Measurements from ENCODE around the gene EXOC6B. TPM values are rescaled to one million over a fixed set of nuclear protein-coding genes. Genes with fewer than 3 reads are reported as not detected.

Gene EXOC6B
- total RNA-seq, 1 donor from 2014 or later: 32.4 TPM

GRCh38 chr2:72142570-72143440 is 683.0 kb downstream of the EXOC6B start:
- peaks cover 26 to 63% of the 10 kb centered on the region in 2 donors for H3K4me1 ChIP-seq
- no peaks in the 10 kb centered on the region for H3K9me3 ChIP-seq
- intact Hi-C loops (cut with DNase I): loop anchor here (5.0 to 10.0 kb wide), 3 partner anchors 432 to 808 kb away; partner anchors contain the start of gene ZNF638
- no peaks in the 10 kb centered on the region for H3K36me3 ChIP-seq
- H3K27ac ChIP-seq: peak overlapping the region; percentile 85 to 87
- H3K27me3 ChIP-seq: no peaks in the 10 kb centered on the region
- H3K4me3 ChIP-seq: peak overlapping the region; percentile 52 to 72
- TF ChIP-seq CTCF (IDR thresholded peaks at IDR 0.05): no peak
- peak in 1 of 2 donors; percentile 87 for DNase-seq (ENCODE audit: low spot score in 2 of 2)

DNA sequence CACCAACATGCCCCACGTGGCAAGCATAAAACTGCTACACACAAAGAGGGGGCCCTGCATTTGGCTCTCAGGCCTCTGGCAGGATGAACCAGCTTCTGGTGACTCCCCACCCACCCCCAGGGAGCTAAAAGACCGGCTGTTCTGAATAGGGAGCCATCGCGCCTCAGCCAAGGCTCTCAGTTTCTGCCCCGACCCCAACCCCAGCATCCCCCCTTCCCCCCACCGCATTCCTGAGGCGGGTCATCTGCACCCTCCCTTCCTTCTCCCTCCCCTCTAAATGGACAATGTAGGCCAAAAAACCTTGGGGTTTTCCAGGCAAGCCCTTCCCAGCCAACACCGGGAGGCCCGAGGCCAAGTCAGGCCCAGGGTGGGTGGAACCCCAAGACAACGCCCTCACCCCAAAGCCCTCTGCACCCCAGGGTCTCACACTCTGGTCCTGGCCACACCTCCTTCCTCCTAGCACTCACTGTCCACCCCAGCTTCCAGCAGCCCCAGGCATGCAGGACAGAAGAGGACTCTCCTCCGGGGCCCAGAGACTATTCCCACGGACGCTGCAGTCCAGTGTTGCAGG is 683.9 kb downstream of the EXOC6B start:
- Histone ChIP-seq H3K36me3 (no peaks in the 10 kb centered on the region), H3K4me3 (peak overlapping the region in 1 of 2 donors; percentile 72), H3K27ac (peak overlapping the region; percentile 85 to 87), H3K4me1 (peaks cover 27 to 59% of the 10 kb centered on the region in 2 donors), H3K9me3 (no peaks in the 10 kb centered on the region), H3K27me3 (no peaks in the 10 kb centered on the region)
- intact Hi-C loops (cut with DNase I): loop anchor here (5.0 to 10.0 kb wide), 3 partner anchors 433 to 807 kb away; partner anchors contain the start of gene ZNF638
- peak in 1 of 2 donors; percentile 42 for DNase-seq (ENCODE audit: low spot score in 2 of 2)
- TF ChIP-seq CTCF (IDR thresholded peaks at IDR 0.05): no peak

DNA sequence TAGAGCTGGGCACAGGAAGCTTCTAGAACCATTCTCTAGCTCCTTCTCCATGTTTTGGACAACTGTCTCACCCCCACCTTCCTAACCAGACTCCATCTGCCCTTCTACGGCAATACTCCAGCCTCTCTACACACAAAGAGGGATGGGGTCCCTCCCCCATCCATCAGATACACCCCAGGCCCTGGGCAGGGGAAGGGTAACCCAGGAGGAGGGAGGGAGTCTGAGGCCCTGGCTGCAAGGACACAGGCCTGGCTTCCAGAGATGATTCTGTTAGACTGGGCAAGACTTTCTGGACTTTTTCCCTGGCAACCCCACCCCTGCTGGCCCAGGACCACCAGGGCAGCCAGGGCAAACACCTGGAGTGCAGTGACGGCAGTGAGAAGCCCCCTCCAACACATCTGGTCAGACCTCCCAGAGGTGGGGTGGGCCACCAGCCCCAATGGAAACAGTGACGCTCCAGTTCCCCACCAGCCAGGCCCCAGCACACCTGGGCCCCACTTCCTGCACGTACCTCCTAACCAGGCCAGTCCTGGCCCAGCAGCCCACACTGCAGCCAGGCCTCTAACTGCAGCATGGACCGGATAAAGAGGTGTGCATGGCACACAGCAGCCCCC is 684.7 kb downstream of the EXOC6B start:
- peak overlapping the region; percentile 81 to 85 for H3K27ac ChIP-seq
- peaks cover 27 to 57% of the 10 kb centered on the region in 2 donors for H3K4me1 ChIP-seq
- no peaks in the 10 kb centered on the region for H3K27me3 ChIP-seq
- no peaks in the 10 kb centered on the region for H3K36me3 ChIP-seq
- intact Hi-C loops (cut with DNase I): loop anchor here (5.0 to 10.0 kb wide), 3 partner anchors 434 to 806 kb away; partner anchors contain the start of gene ZNF638
- no peaks in the 10 kb centered on the region for H3K9me3 ChIP-seq
- no peak for TF ChIP-seq CTCF (IDR thresholded peaks at IDR 0.05)
- DNase-seq (ENCODE audit: low spot score in 2 of 2): peak in 1 of 2 donors; percentile 61
- H3K4me3 ChIP-seq: no peak overlapping the region

GRCh38 chr2:72140621-72140960 is 685.2 kb downstream of the EXOC6B start:
- H3K36me3 ChIP-seq: no peaks in the 10 kb centered on the region
- TF ChIP-seq CTCF (IDR thresholded peaks at IDR 0.05): no peak
- no peaks in the 10 kb centered on the region for H3K9me3 ChIP-seq
- H3K4me1 ChIP-seq: peaks cover 27 to 53% of the 10 kb centered on the region in 2 donors
- peak overlapping the region; percentile 81 to 85 for H3K27ac ChIP-seq
- no peak overlapping the region for H3K4me3 ChIP-seq
- intact Hi-C loops (cut with DNase I): loop anchor here (5.0 to 10.0 kb wide), 3 partner anchors 434 to 806 kb away; partner anchors contain the start of gene ZNF638
- H3K27me3 ChIP-seq: no peaks in the 10 kb centered on the region
- DNase-seq (ENCODE audit: low spot score in 2 of 2): peak in 1 of 2 donors; percentile 62

- H3K27ac ChIP-seq: peak overlapping the region; percentile 81 to 85
- intact Hi-C loops (cut with DNase I): loop anchor here (5.0 to 10.0 kb wide), 3 partner anchors 435 to 805 kb away; partner anchors contain the start of gene ZNF638
- no peaks in the 10 kb centered on the region for H3K9me3 ChIP-seq
- no peak for TF ChIP-seq CTCF (IDR thresholded peaks at IDR 0.05)
- H3K4me1 ChIP-seq: peaks cover 27 to 49% of the 10 kb centered on the region in 2 donors
- no peaks in the 10 kb centered on the region for H3K36me3 ChIP-seq
- no peak overlapping the region for H3K4me3 ChIP-seq
- H3K27me3 ChIP-seq: no peaks in the 10 kb centered on the region
- peak in 1 of 2 donors; percentile 65 for DNase-seq (ENCODE audit: low spot score in 2 of 2)
Measured at GRCh38 chr2:72139874-72140620, 685.8 kb downstream of the EXOC6B start.
